Esophagus muscularis mucosa (tissue), 4 donors: ENCODE results near the gene LTA.

Source experiments
- CTCF ChIP-seq, 3 experiments: fragments of 200-600 bp in 2 of 3; fragments of 450-650 bp in 1 of 3; sonication (generic) in 2 of 3; IDR thresholded peaks; one replicate each; pipeline ENCODE4 v1.5.1; 2017 to 2019; ENCODE audit warnings: antibody characterized with exemption in 3 of 3, mild to moderate bottlenecking in 2 of 3, moderate library complexity in 1 of 3
- EP300 ChIP-seq: sonication (generic); formaldehyde crosslinking; IDR thresholded peaks from one replicate; pipeline ENCODE4 v1.6.1; 2017; ENCODE audit warnings: antibody characterized with exemption
- POLR2A ChIP-seq: fragments of 450-650 bp; IDR thresholded peaks from one replicate; pipeline ENCODE4 v1.6.1; 2017; ENCODE audit warnings: antibody characterized with exemption, moderate library complexity, mild to moderate bottlenecking, low read depth
- POLR2AphosphoS5 ChIP-seq, 2 donors: sonication (generic); formaldehyde crosslinking; IDR thresholded peaks; one replicate each; pipeline ENCODE4 v1.6.1; 2017; ENCODE audit warnings: antibody characterized with exemption in 2 of 2

GRCh38 chr6:31528821-31529328, 43.2 kb upstream of the LTA start, which contains the start of gene MCCD1:
- TF ChIP-seq CTCF (IDR thresholded peaks at IDR 0.05) = no peak
- no peak for TF ChIP-seq EP300
- no peak for TF ChIP-seq POLR2AphosphoS5 (IDR thresholded peaks at IDR 0.05)
- no peak for TF ChIP-seq POLR2A
